ENCODE data around the gene CTU2. TPM values are rescaled to one million over a fixed set of nuclear protein-coding genes. Genes with fewer than 3 reads are reported as not detected.

The CTU2 gene
- total and polyA plus RNA-seq, 2 of the 4 experiments (the other 2 are of a cell fraction): 12.9 to 18.4 TPM

DNA sequence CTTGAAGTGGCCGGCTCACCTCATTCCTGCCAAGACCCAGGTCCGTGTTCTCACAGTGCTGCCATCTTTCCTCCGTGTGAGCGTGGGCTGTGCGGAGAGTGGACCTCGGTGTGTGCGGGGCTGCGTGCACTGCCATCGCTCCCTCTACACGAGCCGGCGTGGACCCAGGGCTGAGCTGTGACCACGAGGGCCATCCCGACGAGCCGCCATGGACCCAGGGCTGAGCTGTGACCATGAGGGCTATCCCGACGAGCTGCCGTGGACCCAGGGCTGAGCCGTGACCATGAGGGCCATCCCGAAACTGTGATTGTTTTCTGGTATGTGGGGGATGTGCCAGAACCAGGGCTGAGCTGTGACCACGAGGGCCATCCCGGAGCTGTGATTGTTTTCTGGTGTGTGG, 34.5 kb upstream of the CTU2 start:
- CTCF ChIA-PET: interaction anchor here (1.4 kb wide), 1 partner anchor 9 kb away, joined by 4 read pairs; the partner anchor contains the start of gene MVD
- no TSS peak for BruUV-seq (replicated peaks)
- Histone ChIP-seq H2BK120ac (ENCODE audit: low read depth, low read length) (no peak overlapping the region), H4K20me1 (ENCODE audit: insufficient read depth, low read length) (no peaks in the 10 kb centered on the region), H2BK20ac (ENCODE audit: low read depth, low read length) (no peak overlapping the region), H2AK5ac (ENCODE audit: low read depth, low read length) (no peak overlapping the region), H2BK15ac (ENCODE audit: low read depth, low read length) (no peak overlapping the region), H4K8ac (ENCODE audit: low read depth in 2 of 2, low read length in 2 of 2) (no peak overlapping the region), H3K4me1 (ENCODE audit: control insufficient read depth, insufficient read depth, low read length) (no peaks in the 10 kb centered on the region), H2AFZ (replicated peaks; ENCODE audit: low read length, poor library complexity) (no peak overlapping the region), H3K4me2 (ENCODE audit: low read depth, low read length) (no peak overlapping the region), H3K4me3 (ENCODE audit: insufficient read depth, low read depth, low read length) (no peak overlapping the region), H4K5ac (ENCODE audit: low read depth, low read length) (no peak overlapping the region), H3K79me1 (ENCODE audit: low read depth in 1 of 2, low read length in 2 of 2) (no peaks in the 10 kb centered on the region), H3K56ac (ENCODE audit: extremely low read depth, insufficient read depth, low read length) (no peak overlapping the region), H3K27me3 (ENCODE audit: control insufficient read depth, insufficient read depth, low read length) (no peaks in the 10 kb centered on the region), H3K9me1 (ENCODE audit: insufficient read depth, low read length) (no peaks in the 10 kb centered on the region), H3K9ac (ENCODE audit: low read depth, low read length) (no peak overlapping the region), H3K18ac (ENCODE audit: low read depth, low read length) (no peak overlapping the region), H3K23ac (ENCODE audit: low read depth, low read length) (no peak overlapping the region), H2AK9ac (replicated peaks; ENCODE audit: low read depth, low read length, poor library complexity) (no peak overlapping the region), H3K27ac (ENCODE audit: insufficient read depth, low read length) (no peak overlapping the region), H3K36me3 (ENCODE audit: control insufficient read depth, insufficient read depth, low read length) (peaks cover 8% of the 10 kb centered on the region; the same call in 1 of the 2 replicates), H3K9me3 (ENCODE audit: control insufficient read depth, insufficient read depth, low read length) (no peaks in the 10 kb centered on the region), H4K91ac (ENCODE audit: insufficient read depth, low read depth, low read length) (no peak overlapping the region), H3K14ac (replicated peaks; ENCODE audit: low read depth, low read length) (no peak overlapping the region), H3K4ac (ENCODE audit: low read depth, low read length) (no peak overlapping the region), H2BK5ac (ENCODE audit: low read depth, low read length, poor library complexity, severe bottlenecking) (no peak overlapping the region)
- DNase-seq (no peak), ATAC-seq (ENCODE audit: low read depth) (no peak)
- TF ChIP-seq FOS (IDR thresholded peaks at IDR 0.05; ENCODE audit: low read depth, low read length) (no peak), MAZ (IDR thresholded peaks at IDR 0.05; ENCODE audit: borderline replicate concordance, low read depth, low read length) (no peak), CTCF (conservative IDR thresholded peaks at IDR 0.05; ENCODE audit: low read depth, low read length) (no peak), POLR2A (IDR thresholded peaks at IDR 0.05; ENCODE audit: low read depth, low read length) (no peak), MAFK (IDR thresholded peaks at IDR 0.05; ENCODE audit: low read depth, low read length) (no peak), CEBPB (IDR thresholded peaks at IDR 0.05; ENCODE audit: low read depth, low read length) (no peak), MXI1 (IDR thresholded peaks at IDR 0.05; ENCODE audit: borderline replicate concordance, low read depth, low read length) (no peak), RAD21 (IDR thresholded peaks at IDR 0.05; ENCODE audit: low read length) (no peak), BHLHE40 (IDR thresholded peaks at IDR 0.05; ENCODE audit: low read depth, low read length) (no peak), SMC3 (IDR thresholded peaks at IDR 0.05; ENCODE audit: low read depth, low read length) (no peak), ELK1 (IDR thresholded peaks at IDR 0.05; ENCODE audit: borderline replicate concordance, low read depth, low read length) (no peak), NFE2L2 (IDR thresholded peaks at IDR 0.05; ENCODE audit: low read depth, low read length) (no peak), RCOR1 (IDR thresholded peaks at IDR 0.05; ENCODE audit: insufficient replicate concordance, low read length) (no peak)
- TF ChIP-seq, protein P1, sequence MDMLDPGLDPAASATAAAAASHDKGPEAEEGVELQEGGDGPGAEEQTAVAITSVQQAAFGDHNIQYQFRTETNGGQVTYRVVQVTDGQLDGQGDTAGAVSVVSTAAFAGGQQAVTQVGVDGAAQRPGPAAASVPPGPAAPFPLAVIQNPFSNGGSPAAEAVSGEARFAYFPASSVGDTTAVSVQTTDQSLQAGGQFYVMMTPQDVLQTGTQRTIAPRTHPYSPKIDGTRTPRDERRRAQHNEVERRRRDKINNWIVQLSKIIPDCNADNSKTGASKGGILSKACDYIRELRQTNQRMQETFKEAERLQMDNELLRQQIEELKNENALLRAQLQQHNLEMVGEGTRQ (IDR thresholded peaks at IDR 0.05; ENCODE audit: low read depth, low read length): no peak
- 94% methylated on average over 21 of the region's 23 CpGs; no CpG with 5 or more reads in 1 of the 2 experiments for WGBS, 2 experiments (ENCODE audit: extremely low coverage in 2 of 2, insufficient read length in 1 of 2)
- POLR2A ChIA-PET (ENCODE audit: unreplicated experiment): no interaction called here
- in situ Hi-C loops (cut with MboI; ENCODE audit: low sequenced_read_pairs) (no loop called here), dilution Hi-C loops (cut with HindIII; ENCODE audit: low sequenced_read_pairs, unreplicated experiment) (no loop called here), intact Hi-C loops (cut with micrococcal nuclease) (no loop called here)

Measured in IMR-90 (cell line).